Progenitor cell of endocrine pancreas (in vitro differentiated cells): ENCODE data around the gene KRTAP10-8. TPM values are rescaled to one million over a fixed set of nuclear protein-coding genes. Genes with fewer than 3 reads are reported as not detected.

Experiments used
- DNase-seq: peaks from one replicate; pipeline ENCODE4 v3.0.0; 2021; ENCODE audit warnings: low spot score; ENCODE audit not compliant: unreplicated experiment
- H3K27ac Mint-ChIP-seq: 2 replicates; pipeline ENCODE4 v1.8.0; 2021; ENCODE audit warnings: mild to moderate bottlenecking, moderate library complexity, mixed read lengths
- H3K27me3 Mint-ChIP-seq: 2 replicates; pipeline ENCODE4 v1.8.0; 2021; ENCODE audit warnings: mixed read lengths
- H3K36me3 Mint-ChIP-seq: 2 replicates; pipeline ENCODE4 v1.8.0; 2022; ENCODE audit warnings: mixed read lengths; ENCODE audit not compliant: insufficient read depth
- H3K4me1 Mint-ChIP-seq: 2 replicates; pipeline ENCODE4 v1.8.0; 2021; ENCODE audit warnings: low read depth, mixed read lengths
- H3K4me3 Mint-ChIP-seq: 2 replicates; pipeline ENCODE4 v1.8.0; 2021; ENCODE audit warnings: low read depth, mild to moderate bottlenecking, moderate library complexity, mixed read lengths
- H3K9me3 Mint-ChIP-seq: 2 replicates; pipeline ENCODE4 v1.8.0; 2021; ENCODE audit warnings: low read depth, mixed read lengths
- total RNA-seq: library from RNA; stranded (reverse); gene quantifications from 2 replicates; pipeline ENCODE4 v1.2.1, GENCODE V29; 2021
- TF ChIP-seq, protein P1 (sequence below): fragments of 200-600 bp; sonication (generic); IDR thresholded peaks from one replicate; pipeline ENCODE4 v1.5.0; 2021; ENCODE audit warnings: antibody characterized with exemption, mild to moderate bottlenecking; ENCODE audit not compliant: unreplicated experiment

The KRTAP10-8 gene
- total RNA-seq, 1 donor from 2014 or later: not detected

GRCh38 chr21:44611551-44611950, 328 bp upstream of the KRTAP10-8 start:
- Mint-ChIP-seq H3K4me3 (no peak overlapping the region), H3K27me3 (peaks cover 11% of the 10 kb centered on the region), H3K27ac (no peak overlapping the region), H3K4me1 (no peaks in the 10 kb centered on the region), H3K36me3 (peaks cover 1% of the 10 kb centered on the region), H3K9me3 (peaks cover 21% of the 10 kb centered on the region)
- DNase-seq: no peak
- TF ChIP-seq, protein P1, sequence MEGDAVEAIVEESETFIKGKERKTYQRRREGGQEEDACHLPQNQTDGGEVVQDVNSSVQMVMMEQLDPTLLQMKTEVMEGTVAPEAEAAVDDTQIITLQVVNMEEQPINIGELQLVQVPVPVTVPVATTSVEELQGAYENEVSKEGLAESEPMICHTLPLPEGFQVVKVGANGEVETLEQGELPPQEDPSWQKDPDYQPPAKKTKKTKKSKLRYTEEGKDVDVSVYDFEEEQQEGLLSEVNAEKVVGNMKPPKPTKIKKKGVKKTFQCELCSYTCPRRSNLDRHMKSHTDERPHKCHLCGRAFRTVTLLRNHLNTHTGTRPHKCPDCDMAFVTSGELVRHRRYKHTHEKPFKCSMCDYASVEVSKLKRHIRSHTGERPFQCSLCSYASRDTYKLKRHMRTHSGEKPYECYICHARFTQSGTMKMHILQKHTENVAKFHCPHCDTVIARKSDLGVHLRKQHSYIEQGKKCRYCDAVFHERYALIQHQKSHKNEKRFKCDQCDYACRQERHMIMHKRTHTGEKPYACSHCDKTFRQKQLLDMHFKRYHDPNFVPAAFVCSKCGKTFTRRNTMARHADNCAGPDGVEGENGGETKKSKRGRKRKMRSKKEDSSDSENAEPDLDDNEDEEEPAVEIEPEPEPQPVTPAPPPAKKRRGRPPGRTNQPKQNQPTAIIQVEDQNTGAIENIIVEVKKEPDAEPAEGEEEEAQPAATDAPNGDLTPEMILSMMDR: no peak

GRCh38 chr21:44612669-44613229, 870 bp downstream of the KRTAP10-8 start:
- TF ChIP-seq, protein P1: no peak
- H3K9me3 Mint-ChIP-seq: peaks cover 21% of the 10 kb centered on the region
- peaks cover 1% of the 10 kb centered on the region for H3K36me3 Mint-ChIP-seq
- no peak overlapping the region for H3K4me3 Mint-ChIP-seq
- no peaks in the 10 kb centered on the region for H3K4me1 Mint-ChIP-seq
- H3K27ac Mint-ChIP-seq: no peak overlapping the region
- no peak for DNase-seq
- H3K27me3 Mint-ChIP-seq: peaks cover 9% of the 10 kb centered on the region

GRCh38 chr21:44613386-44614155, 1.7 kb downstream of the KRTAP10-8 start:
- H3K4me3 Mint-ChIP-seq: no peak overlapping the region
- DNase-seq: no peak
- no peak overlapping the region for H3K27ac Mint-ChIP-seq
- TF ChIP-seq, protein P1: no peak
- peaks cover 21% of the 10 kb centered on the region for H3K9me3 Mint-ChIP-seq
- H3K27me3 Mint-ChIP-seq: peaks cover 9% of the 10 kb centered on the region
- peaks cover 1% of the 10 kb centered on the region for H3K36me3 Mint-ChIP-seq
- no peaks in the 10 kb centered on the region for H3K4me1 Mint-ChIP-seq

DNA sequence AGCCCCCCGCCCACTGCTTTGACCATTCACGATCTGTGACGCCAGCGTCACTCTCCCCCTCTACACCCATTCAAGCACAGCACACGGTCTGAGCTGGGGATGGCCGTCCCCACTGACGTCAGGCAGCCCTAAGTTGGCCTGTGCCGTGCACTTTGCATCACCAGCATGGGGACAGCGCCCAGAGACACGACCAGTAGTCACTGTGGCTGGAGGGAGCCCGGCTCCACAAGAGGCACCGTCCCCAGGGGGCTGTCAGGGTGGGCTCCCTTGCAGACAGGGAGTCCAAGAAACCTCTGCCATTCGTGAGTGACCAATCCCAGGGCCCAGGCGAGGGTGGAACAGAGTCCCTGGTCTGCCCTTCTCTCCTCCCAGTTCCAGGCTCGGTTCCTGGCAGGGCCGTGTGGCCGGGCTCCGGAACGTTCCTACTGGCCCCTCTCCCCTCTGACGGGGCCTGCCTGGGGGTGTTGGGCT, 2.3 kb downstream of the KRTAP10-8 start:
- Mint-ChIP-seq H3K27ac (no peak overlapping the region), H3K36me3 (peaks cover 1% of the 10 kb centered on the region), H3K27me3 (peaks cover 9% of the 10 kb centered on the region), H3K9me3 (peaks cover 16% of the 10 kb centered on the region), H3K4me3 (no peak overlapping the region), H3K4me1 (no peaks in the 10 kb centered on the region)
- no peak for DNase-seq
- TF ChIP-seq, protein P1: no peak

DNA sequence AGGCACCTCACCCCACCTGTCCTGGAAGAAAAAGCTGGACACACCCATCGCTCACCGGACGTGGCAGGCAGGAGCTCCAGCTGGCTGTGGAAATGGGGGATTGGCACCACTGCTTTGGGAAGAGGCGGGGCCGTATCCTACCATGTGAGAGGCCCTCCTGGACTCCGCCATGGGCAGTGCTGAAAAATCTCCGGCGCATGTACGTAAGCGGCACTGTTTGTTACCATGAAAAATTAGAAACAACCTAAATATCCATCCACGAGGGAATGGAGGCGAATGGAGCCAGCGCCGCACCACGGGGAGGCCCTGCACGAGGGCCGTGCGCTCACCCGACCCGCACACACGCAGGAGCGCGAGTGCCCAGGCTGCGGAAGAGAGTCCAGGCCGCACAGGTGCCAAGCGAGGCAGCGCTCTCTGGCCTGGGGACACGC, 3.1 kb downstream of the KRTAP10-8 start:
- H3K27ac Mint-ChIP-seq: no peak overlapping the region
- no peak for DNase-seq
- peaks cover 14% of the 10 kb centered on the region for H3K9me3 Mint-ChIP-seq

More for the DNA sequence above, 3.1 kb downstream of the KRTAP10-8 start:
- TF ChIP-seq, protein P1: no peak
- Mint-ChIP-seq H3K4me3 (no peak overlapping the region), H3K27me3 (peaks cover 6% of the 10 kb centered on the region), H3K36me3 (peaks cover 5% of the 10 kb centered on the region), H3K4me1 (no peaks in the 10 kb centered on the region)
